Measurements from ENCODE around the gene LHFPL6. TPM values are rescaled to one million over a fixed set of nuclear protein-coding genes. Genes with fewer than 3 reads are reported as not detected.

Gene LHFPL6
- polyA plus RNA-seq, 2 of the 4 experiments (the other 2 are of a cell fraction): 1.7 to 5.4 TPM

DNA sequence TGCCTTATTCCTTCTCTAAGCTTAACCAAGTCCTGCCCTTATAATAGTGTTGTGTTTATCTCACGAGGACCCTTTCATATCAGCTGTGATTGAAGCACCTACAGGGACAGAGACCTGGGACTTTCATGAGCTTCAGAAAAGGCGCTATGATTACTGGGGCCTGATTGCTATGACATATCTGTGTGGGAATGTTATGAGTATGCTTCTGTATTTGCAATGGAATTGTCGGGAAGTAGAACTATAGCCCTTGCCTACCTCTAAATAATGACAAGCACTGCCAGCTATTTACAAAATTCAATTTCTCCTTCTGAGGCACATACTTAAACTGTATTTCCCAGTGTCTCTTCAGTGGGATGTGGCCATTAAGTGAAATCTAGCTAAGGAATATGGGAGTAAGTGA lies 191.5 kb downstream of the LHFPL6 start (continued):
- TF ChIP-seq, protein P1, sequence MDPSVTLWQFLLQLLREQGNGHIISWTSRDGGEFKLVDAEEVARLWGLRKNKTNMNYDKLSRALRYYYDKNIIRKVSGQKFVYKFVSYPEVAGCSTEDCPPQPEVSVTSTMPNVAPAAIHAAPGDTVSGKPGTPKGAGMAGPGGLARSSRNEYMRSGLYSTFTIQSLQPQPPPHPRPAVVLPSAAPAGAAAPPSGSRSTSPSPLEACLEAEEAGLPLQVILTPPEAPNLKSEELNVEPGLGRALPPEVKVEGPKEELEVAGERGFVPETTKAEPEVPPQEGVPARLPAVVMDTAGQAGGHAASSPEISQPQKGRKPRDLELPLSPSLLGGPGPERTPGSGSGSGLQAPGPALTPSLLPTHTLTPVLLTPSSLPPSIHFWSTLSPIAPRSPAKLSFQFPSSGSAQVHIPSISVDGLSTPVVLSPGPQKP (IDR thresholded peaks at IDR 0.05; ENCODE audit: low read depth, low read length): no peak
- TF ChIP-seq, protein P2, sequence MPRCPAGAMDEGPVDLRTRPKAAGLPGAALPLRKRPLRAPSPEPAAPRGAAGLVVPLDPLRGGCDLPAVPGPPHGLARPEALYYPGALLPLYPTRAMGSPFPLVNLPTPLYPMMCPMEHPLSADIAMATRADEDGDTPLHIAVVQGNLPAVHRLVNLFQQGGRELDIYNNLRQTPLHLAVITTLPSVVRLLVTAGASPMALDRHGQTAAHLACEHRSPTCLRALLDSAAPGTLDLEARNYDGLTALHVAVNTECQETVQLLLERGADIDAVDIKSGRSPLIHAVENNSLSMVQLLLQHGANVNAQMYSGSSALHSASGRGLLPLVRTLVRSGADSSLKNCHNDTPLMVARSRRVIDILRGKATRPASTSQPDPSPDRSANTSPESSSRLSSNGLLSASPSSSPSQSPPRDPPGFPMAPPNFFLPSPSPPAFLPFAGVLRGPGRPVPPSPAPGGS (IDR thresholded peaks at IDR 0.05): no peak
- TF ChIP-seq, protein P3, sequence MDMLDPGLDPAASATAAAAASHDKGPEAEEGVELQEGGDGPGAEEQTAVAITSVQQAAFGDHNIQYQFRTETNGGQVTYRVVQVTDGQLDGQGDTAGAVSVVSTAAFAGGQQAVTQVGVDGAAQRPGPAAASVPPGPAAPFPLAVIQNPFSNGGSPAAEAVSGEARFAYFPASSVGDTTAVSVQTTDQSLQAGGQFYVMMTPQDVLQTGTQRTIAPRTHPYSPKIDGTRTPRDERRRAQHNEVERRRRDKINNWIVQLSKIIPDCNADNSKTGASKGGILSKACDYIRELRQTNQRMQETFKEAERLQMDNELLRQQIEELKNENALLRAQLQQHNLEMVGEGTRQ (IDR thresholded peaks at IDR 0.05): no peak

DNA sequence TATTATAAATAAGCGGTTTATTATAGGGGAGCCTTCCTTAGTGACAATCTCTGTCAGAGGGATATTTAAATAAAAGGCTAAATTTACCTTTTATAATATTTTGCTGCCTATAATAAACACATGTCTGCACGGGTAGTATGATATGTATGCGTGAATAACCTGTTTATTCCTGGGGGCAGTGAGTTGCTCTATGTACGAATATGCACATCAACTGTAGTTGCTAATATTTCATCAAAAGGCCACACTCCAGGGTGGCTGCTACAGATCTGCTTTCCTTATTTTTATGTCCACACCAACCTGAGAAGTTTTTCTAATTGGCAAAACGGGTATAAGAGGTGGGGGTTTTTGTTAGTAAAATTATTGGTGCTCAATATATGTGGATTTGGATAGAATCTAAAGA lies 192.0 kb downstream of the LHFPL6 start:
- H3K4me2 ChIP-seq: no peak overlapping the region
- H3K4me1 ChIP-seq: no peaks in the 10 kb centered on the region
- no peak overlapping the region for H3K4me3 ChIP-seq
- no peak for FAIRE-seq
- ChIA-PET POLR2A (no interaction called here), CTCF (interaction anchor here (1.8 kb wide), 1 partner anchor 201 kb away, joined by 5 read pairs; no protein-coding TSS in a partner anchor)
- no peaks in the 10 kb centered on the region for H3K9me3 ChIP-seq
- H3K27ac ChIP-seq: no peak overlapping the region
- TF ChIP-seq, protein P4, sequence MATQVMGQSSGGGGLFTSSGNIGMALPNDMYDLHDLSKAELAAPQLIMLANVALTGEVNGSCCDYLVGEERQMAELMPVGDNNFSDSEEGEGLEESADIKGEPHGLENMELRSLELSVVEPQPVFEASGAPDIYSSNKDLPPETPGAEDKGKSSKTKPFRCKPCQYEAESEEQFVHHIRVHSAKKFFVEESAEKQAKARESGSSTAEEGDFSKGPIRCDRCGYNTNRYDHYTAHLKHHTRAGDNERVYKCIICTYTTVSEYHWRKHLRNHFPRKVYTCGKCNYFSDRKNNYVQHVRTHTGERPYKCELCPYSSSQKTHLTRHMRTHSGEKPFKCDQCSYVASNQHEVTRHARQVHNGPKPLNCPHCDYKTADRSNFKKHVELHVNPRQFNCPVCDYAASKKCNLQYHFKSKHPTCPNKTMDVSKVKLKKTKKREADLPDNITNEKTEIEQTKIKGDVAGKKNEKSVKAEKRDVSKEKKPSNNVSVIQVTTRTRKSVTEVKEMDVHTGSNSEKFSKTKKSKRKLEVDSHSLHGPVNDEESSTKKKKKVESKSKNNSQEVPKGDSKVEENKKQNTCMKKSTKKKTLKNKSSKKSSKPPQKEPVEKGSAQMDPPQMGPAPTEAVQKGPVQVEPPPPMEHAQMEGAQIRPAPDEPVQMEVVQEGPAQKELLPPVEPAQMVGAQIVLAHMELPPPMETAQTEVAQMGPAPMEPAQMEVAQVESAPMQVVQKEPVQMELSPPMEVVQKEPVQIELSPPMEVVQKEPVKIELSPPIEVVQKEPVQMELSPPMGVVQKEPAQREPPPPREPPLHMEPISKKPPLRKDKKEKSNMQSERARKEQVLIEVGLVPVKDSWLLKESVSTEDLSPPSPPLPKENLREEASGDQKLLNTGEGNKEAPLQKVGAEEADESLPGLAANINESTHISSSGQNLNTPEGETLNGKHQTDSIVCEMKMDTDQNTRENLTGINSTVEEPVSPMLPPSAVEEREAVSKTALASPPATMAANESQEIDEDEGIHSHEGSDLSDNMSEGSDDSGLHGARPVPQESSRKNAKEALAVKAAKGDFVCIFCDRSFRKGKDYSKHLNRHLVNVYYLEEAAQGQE (IDR thresholded peaks at IDR 0.05): no peak
- ATAC-seq: no peak
- no peak for DNase-seq (ENCODE audit: low read depth in 1 of 2, low spot score in 1 of 2)
- 35% methylated on average over 5 of the region's 5 CpGs for WGBS (ENCODE audit: missing lambda C conversion rate)

DNA sequence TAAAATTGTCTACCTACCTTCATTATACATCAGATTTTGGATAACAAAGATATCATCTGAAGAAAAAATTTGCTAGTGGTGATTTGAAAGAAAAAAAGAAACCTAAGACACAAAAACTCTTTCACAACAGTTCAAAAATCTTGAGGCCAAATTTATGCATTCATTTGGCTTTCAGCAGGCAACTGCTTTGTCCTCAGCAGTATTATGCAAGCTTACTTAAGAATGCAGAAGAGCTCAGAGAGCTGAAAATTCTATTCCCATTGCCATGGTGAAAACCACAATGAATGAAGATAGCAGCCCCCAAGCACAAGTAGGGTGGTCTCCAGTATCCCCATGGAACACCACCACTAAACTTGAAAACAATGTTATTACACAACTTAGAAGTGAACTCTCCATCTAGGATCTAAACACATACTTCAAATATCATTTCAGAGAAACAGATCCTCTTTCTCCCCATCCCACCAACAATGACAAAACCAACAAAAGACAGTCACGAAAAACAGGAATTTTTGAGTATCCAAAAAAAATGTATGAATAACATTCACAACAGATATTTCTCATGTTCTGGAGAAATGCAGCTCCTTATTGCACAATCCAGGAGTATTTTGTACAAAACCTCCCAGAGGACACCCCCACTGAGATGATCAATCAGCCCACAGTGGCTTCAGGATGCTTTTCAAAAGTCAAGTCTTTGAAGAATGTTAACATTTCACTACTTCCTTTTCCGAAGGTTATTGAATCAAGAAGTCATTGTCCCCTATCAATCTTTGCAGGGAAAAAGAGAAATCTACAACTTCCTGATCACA lies 192.7 kb downstream of the LHFPL6 start:
- ChIA-PET CTCF (interaction anchor here (0.8 kb wide), 1 partner anchor 202 kb away, joined by 3 read pairs; no protein-coding TSS in a partner anchor), POLR2A (no interaction called here)
- Histone ChIP-seq H3K27ac (no peak overlapping the region), H3K9me3 (no peaks in the 10 kb centered on the region), H3K4me2 (no peak overlapping the region), H3K4me1 (no peaks in the 10 kb centered on the region), H3K4me3 (no peak overlapping the region)
- TF ChIP-seq FOXS1 (CRISPR knock-in tag; IDR thresholded peaks at IDR 0.05): no peak
- TF ChIP-seq NPAS2 (CRISPR knock-in tag; IDR thresholded peaks at IDR 0.05; ENCODE audit: borderline replicate concordance): no peak
- TF ChIP-seq KDM5A (IDR thresholded peaks at IDR 0.05): no peak
- TF ChIP-seq RFX5 (IDR thresholded peaks at IDR 0.05): no peak
- TF ChIP-seq HDAC2 (IDR thresholded peaks at IDR 0.05): no peak
- TF ChIP-seq NFE2L2 (conservative IDR thresholded peaks at IDR 0.05; ENCODE audit: low read length): no peak
- TF ChIP-seq, protein P5, sequence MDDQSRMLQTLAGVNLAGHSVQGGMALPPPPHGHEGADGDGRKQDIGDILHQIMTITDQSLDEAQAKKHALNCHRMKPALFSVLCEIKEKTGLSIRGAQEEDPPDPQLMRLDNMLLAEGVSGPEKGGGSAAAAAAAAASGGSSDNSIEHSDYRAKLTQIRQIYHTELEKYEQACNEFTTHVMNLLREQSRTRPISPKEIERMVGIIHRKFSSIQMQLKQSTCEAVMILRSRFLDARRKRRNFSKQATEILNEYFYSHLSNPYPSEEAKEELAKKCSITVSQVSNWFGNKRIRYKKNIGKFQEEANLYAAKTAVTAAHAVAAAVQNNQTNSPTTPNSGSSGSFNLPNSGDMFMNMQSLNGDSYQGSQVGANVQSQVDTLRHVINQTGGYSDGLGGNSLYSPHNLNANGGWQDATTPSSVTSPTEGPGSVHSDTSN (IDR thresholded peaks at IDR 0.05): no peak
- TF ChIP-seq, protein P6, sequence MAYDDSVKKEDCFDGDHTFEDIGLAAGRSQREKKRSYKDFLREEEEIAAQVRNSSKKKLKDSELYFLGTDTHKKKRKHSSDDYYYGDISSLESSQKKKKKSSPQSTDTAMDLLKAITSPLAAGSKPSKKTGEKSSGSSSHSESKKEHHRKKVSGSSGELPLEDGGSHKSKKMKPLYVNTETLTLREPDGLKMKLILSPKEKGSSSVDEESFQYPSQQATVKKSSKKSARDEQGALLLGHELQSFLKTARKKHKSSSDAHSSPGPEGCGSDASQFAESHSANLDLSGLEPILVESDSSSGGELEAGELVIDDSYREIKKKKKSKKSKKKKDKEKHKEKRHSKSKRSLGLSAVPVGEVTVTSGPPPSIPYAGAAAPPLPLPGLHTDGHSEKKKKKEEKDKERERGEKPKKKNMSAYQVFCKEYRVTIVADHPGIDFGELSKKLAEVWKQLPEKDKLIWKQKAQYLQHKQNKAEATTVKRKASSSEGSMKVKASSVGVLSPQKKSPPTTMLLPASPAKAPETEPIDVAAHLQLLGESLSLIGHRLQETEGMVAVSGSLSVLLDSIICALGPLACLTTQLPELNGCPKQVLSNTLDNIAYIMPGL (CRISPR knock-in tag; IDR thresholded peaks at IDR 0.05; ENCODE audit: borderline replicate concordance): no peak
- TF ChIP-seq FOSL2 (IDR thresholded peaks at IDR 0.05): no peak
- TF ChIP-seq FOSL2 (CRISPR knock-in tag; IDR thresholded peaks at IDR 0.05): no peak
- TF ChIP-seq ZFP36 (IDR thresholded peaks at IDR 0.05; ENCODE audit: borderline replicate concordance, partially characterized antibody): no peak
- TF ChIP-seq HOXB13 (CRISPR knock-in tag; IDR thresholded peaks at IDR 0.05; ENCODE audit: low read depth): no peak
- no peak for TF ChIP-seq TFCP2L1 (CRISPR knock-in tag; IDR thresholded peaks at IDR 0.05)
- TF ChIP-seq CHD2 (IDR thresholded peaks at IDR 0.05; ENCODE audit: low read length, partially characterized antibody): no peak
- no peak for TF ChIP-seq JUNB (IDR thresholded peaks at IDR 0.05)
- ATAC-seq (no peak), FAIRE-seq (no peak), DNase-seq (ENCODE audit: low read depth in 1 of 2, low spot score in 1 of 2) (no peak)
- 42% methylated on average over 2 of the region's 2 CpGs for WGBS (ENCODE audit: missing lambda C conversion rate)
